Measurements from ENCODE around the gene MPP1.

GRCh38 chrX:154834562-154834961 lies 29.3 kb upstream of the MPP1 start, which contains the start of gene SMIM9:
- TF ChIP-seq GTF2F1 (IDR thresholded peaks at IDR 0.05; ENCODE audit: borderline replicate concordance, low read depth, low read length) = no peak
- no peak for TF ChIP-seq CTCF (IDR thresholded peaks at IDR 0.05; ENCODE audit: control extremely low read depth in 1 of 3, insufficient read depth in 1 of 3, low read depth in 1 of 3, low read length in 3 of 3)
- TF ChIP-seq ATF2 (IDR thresholded peaks at IDR 0.05; ENCODE audit: low read length) = no peak
- no peak for TF ChIP-seq TBP (IDR thresholded peaks at IDR 0.05; ENCODE audit: low read depth, low read length)
- no peak for TF ChIP-seq POLR2AphosphoS5 (IDR thresholded peaks at IDR 0.05; ENCODE audit: low read depth, low read length)
- TF ChIP-seq TAF1 (IDR thresholded peaks at IDR 0.05; ENCODE audit: low read depth, low read length) = no peak
- TF ChIP-seq POLR2A (IDR thresholded peaks at IDR 0.05; ENCODE audit: control extremely low read depth in 1 of 2, low read depth in 2 of 2, low read length in 2 of 2) = no peak
- no peak for TF ChIP-seq EGR1 (IDR thresholded peaks at IDR 0.05; ENCODE audit: borderline replicate concordance, low read depth, low read length)
- no peak for TF ChIP-seq CHD2 (IDR thresholded peaks at IDR 0.05; ENCODE audit: low read length)

All from H1 (cell line).